SU-DHL-6 (cell line): ENCODE data around the gene CNN2.

Experiments used
- H2AFZ ChIP-seq: fragments of 200-600 bp; sonication (generic); 2 replicates; pipeline ENCODE4 v1.6.1; 2014; ENCODE audit warnings: low read depth, mild to moderate bottlenecking, moderate library complexity, mixed read lengths, antibody characterized with exemption, low read length; ENCODE audit not compliant: severe bottlenecking
- H3F3A ChIP-seq: fragments of 200-600 bp; shearing (Covaris generic); 2 replicates; pipeline ENCODE4 v1.6.0; 2016; ENCODE audit warnings: antibody characterized with exemption, mild to moderate bottlenecking; ENCODE audit not compliant: insufficient read depth
- H3K27ac ChIP-seq: fragments of 200-600 bp; sonication (generic); 2 replicates; pipeline ENCODE4 v1.5.1; 2016; ENCODE audit warnings: low read depth, mild to moderate bottlenecking, low read length, moderate library complexity, mixed read lengths
- H3K27me3 ChIP-seq: fragments of 200-600 bp; sonication (generic), shearing (Covaris generic); 2 replicates; pipeline ENCODE4 v1.6.0; 2014; ENCODE audit warnings: mild to moderate bottlenecking, low read length
- H3K36me3 ChIP-seq: fragments of 200-600 bp; sonication (generic); 2 replicates; pipeline ENCODE4 v1.6.1; 2014; ENCODE audit warnings: mild to moderate bottlenecking, low read length, mixed read lengths
- H3K4me2 ChIP-seq: fragments of 300-600, 200-600 bp; shearing (Covaris generic), sonication (generic); 2 replicates; pipeline ENCODE4 v1.6.0; 2014; ENCODE audit warnings: low read length, low read depth, mild to moderate bottlenecking; ENCODE audit not compliant: poor library complexity, severe bottlenecking
- H3K4me3 ChIP-seq: fragments of 200-600 bp; sonication (generic); 2 replicates; pipeline ENCODE4 v1.5.1; 2014; ENCODE audit warnings: antibody characterized with exemption, low read length, mild to moderate bottlenecking, mixed read lengths; ENCODE audit not compliant: insufficient read depth, poor library complexity, severe bottlenecking
- H3K79me2 ChIP-seq: fragments of 200-600 bp; sonication (generic); 2 replicates; pipeline ENCODE4 v1.6.1; 2014; ENCODE audit warnings: mild to moderate bottlenecking, low read length, moderate library complexity; ENCODE audit not compliant: insufficient read depth
- H3K9ac ChIP-seq: fragments of 200-600 bp; sonication (generic); 2 replicates; pipeline ENCODE4 v1.7.0; 2014; ENCODE audit warnings: mild to moderate bottlenecking, low read length
- H3K9me2 ChIP-seq: fragments of 200-600 bp; sonication (generic); replicated peaks from 2 replicates; pipeline ENCODE4 v1.6.1; 2014; ENCODE audit warnings: low read length; ENCODE audit not compliant: insufficient read depth
- H3K9me3 ChIP-seq: fragments of 200-600 bp; sonication (generic); 2 replicates; pipeline ENCODE4 v1.6.1; 2014; ENCODE audit warnings: low read length, mixed read lengths; ENCODE audit not compliant: insufficient read depth
- H4K20me1 ChIP-seq: fragments of 200-600 bp; sonication (generic); 2 replicates; pipeline ENCODE4 v1.6.1; 2014; ENCODE audit warnings: low read depth, mild to moderate bottlenecking, antibody characterized with exemption, low read length, moderate library complexity, mixed read lengths
- CTCF ChIP-seq: fragments of 200-600 bp; sonication (generic); IDR thresholded peaks from one replicate; pipeline ENCODE4 v1.5.1; 2017; ENCODE audit warnings: antibody characterized with exemption, mild to moderate bottlenecking, low read length, moderate library complexity; ENCODE audit not compliant: insufficient read depth, poor library complexity, severe bottlenecking
- EZH2phosphoT487 ChIP-seq: fragments of 200-600 bp; sonication (generic), shearing (Covaris generic); conservative IDR thresholded peaks from 2 replicates; pipeline ENCODE4 v1.6.1; 2018; ENCODE audit warnings: mild to moderate bottlenecking, antibody characterized with exemption, low read length, moderate library complexity, mixed read lengths

The CNN2 gene

GRCh38 chr19:1004204-1004802 lies 22.1 kb upstream of the CNN2 start:
- Histone ChIP-seq H3K36me3 (no peaks in the 10 kb centered on the region), H3K27ac (no peak overlapping the region), H3K79me2 (no peaks in the 10 kb centered on the region), H3K4me2 (no peak overlapping the region), H3K27me3 (no peaks in the 10 kb centered on the region), H3K9me3 (no peaks in the 10 kb centered on the region), H3K4me3 (no peak overlapping the region), H4K20me1 (no peaks in the 10 kb centered on the region), H2AFZ (no peak overlapping the region), H3K9me2 (no peaks in the 10 kb centered on the region), H3F3A (peaks cover 11% of the 10 kb centered on the region), H3K9ac (no peak overlapping the region)
- TF ChIP-seq CTCF: no peak
- no peak for TF ChIP-seq EZH2phosphoT487

DNA sequence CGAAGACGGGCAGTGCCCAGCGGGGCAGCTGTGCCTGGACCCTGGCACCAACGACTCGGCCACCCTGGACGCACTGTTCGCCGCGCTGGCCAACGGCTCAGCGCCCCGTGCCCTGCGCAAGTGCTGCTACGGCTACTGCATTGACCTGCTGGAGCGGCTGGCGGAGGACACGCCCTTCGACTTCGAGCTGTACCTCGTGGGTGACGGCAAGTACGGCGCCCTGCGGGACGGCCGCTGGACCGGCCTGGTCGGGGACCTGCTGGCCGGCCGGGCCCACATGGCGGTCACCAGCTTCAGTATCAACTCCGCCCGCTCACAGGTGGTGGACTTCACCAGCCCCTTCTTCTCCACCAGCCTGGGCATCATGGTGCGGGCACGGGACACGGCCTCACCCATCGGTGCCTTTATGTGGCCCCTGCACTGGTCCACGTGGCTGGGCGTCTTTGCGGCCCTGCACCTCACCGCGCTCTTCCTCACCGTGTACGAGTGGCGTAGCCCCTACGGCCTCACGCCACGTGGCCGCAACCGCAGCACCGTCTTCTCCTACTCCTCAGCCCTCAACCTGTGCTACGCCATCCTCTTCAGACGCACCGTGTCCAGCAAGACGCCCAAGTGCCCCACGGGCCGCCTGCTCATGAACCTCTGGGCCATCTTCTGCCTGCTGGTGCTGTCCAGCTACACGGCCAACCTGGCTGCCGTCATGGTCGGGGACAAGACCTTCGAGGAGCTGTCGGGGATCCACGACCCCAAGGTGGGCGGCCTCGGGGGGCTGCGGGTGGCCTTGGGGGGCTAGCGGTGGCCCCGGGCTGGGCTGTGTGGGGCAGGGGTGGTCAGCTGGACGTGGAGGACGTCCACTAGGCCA lies 21.4 kb upstream of the CNN2 start:
- H3K79me2 ChIP-seq: no peaks in the 10 kb centered on the region
- H3K27me3 ChIP-seq: no peaks in the 10 kb centered on the region
- H3K9me3 ChIP-seq: no peaks in the 10 kb centered on the region
- no peaks in the 10 kb centered on the region for H4K20me1 ChIP-seq
- H3K36me3 ChIP-seq: no peaks in the 10 kb centered on the region
- H3K4me2 ChIP-seq: no peak overlapping the region
- H3K9ac ChIP-seq: no peak overlapping the region
- no peak overlapping the region for H2AFZ ChIP-seq
- H3K27ac ChIP-seq: no peak overlapping the region
- no peak overlapping the region for H3K4me3 ChIP-seq
- H3F3A ChIP-seq: peaks cover 11% of the 10 kb centered on the region
- H3K9me2 ChIP-seq: no peaks in the 10 kb centered on the region
- TF ChIP-seq CTCF (no peak), EZH2phosphoT487 (no peak)

GRCh38 chr19:1006711-1007398 lies 19.6 kb upstream of the CNN2 start:
- Histone ChIP-seq H3K36me3 (no peaks in the 10 kb centered on the region), H3K9ac (no peak overlapping the region), H4K20me1 (no peaks in the 10 kb centered on the region), H3K27ac (no peak overlapping the region), H2AFZ (no peak overlapping the region), H3K4me2 (no peak overlapping the region), H3K9me2 (no peaks in the 10 kb centered on the region), H3K27me3 (no peaks in the 10 kb centered on the region), H3F3A (peaks cover 11% of the 10 kb centered on the region), H3K4me3 (no peak overlapping the region), H3K9me3 (no peaks in the 10 kb centered on the region), H3K79me2 (no peaks in the 10 kb centered on the region)
- TF ChIP-seq CTCF (no peak), EZH2phosphoT487 (no peak)
